Mesendoderm (in vitro differentiated cells): ENCODE results near the gene TMEM17.

ENCODE experiments used
- DNase-seq: peaks from one replicate; pipeline ENCODE4 v3.0.0; 2013
- H2AK5ac ChIP-seq: 2 replicates; pipeline ENCODE4 v1.6.1; 2013; ENCODE audit warnings: low read length, inconsistent platforms
- H2BK120ac ChIP-seq: 2 replicates; pipeline ENCODE4 v1.6.1; 2013; ENCODE audit warnings: low read depth, mild to moderate bottlenecking, low read length, moderate library complexity, mixed read lengths
- H2BK15ac ChIP-seq: replicated peaks from 2 replicates; pipeline ENCODE4 v1.6.1; 2013; ENCODE audit warnings: low read depth, mild to moderate bottlenecking, moderate library complexity
- H2BK5ac ChIP-seq: 2 replicates; pipeline ENCODE4 v1.6.1; 2013; ENCODE audit warnings: low read length, inconsistent platforms
- H3K18ac ChIP-seq: 2 replicates; pipeline ENCODE4 v1.6.1; 2013; ENCODE audit warnings: mild to moderate bottlenecking, low read length, mixed read lengths
- H3K23ac ChIP-seq: one replicate; pipeline ENCODE4 v1.6.1; 2013; ENCODE audit warnings: low read length
- H3K27ac ChIP-seq: 2 replicates; pipeline ENCODE4 v1.5.1; 2013; ENCODE audit warnings: low read depth, mild to moderate bottlenecking, inconsistent platforms, low read length, moderate library complexity
- H3K27me3 ChIP-seq: 2 replicates; pipeline ENCODE4 v1.6.1; 2013; ENCODE audit warnings: low read length, control low read depth, mild to moderate bottlenecking, inconsistent platforms; ENCODE audit not compliant: insufficient read depth, poor library complexity
- H3K36me3 ChIP-seq: 2 replicates; pipeline ENCODE4 v1.6.1; 2013; ENCODE audit warnings: low read length, inconsistent platforms; ENCODE audit not compliant: control insufficient read depth, insufficient read depth
- H3K4ac ChIP-seq: one replicate; pipeline ENCODE4 v1.6.1; 2013; ENCODE audit warnings: low read depth, mild to moderate bottlenecking, low read length, moderate library complexity
- H3K4me1 ChIP-seq: 2 replicates; pipeline ENCODE4 v1.6.1; 2013; ENCODE audit warnings: low read depth, low read length, inconsistent platforms; ENCODE audit not compliant: control insufficient read depth
- H3K4me2 ChIP-seq: 2 replicates; pipeline ENCODE4 v1.6.1; 2013; ENCODE audit warnings: low read length
- H3K4me3 ChIP-seq: 2 replicates; pipeline ENCODE4 v1.5.1; 2013; ENCODE audit warnings: mild to moderate bottlenecking, low read length
- H3K56ac ChIP-seq: one replicate; pipeline ENCODE4 v1.6.1; 2013; ENCODE audit warnings: low read length
- H3K79me1 ChIP-seq: 2 replicates; pipeline ENCODE4 v1.6.1; 2013; ENCODE audit warnings: low read length, inconsistent platforms
- H3K79me2 ChIP-seq: 2 replicates; pipeline ENCODE4 v1.6.1; 2013; ENCODE audit warnings: mild to moderate bottlenecking, low read length; ENCODE audit not compliant: control insufficient read depth, insufficient read depth
- H3K9ac ChIP-seq: 2 replicates; pipeline ENCODE4 v1.6.1; 2013; ENCODE audit warnings: low read length, inconsistent platforms
- H4K5ac ChIP-seq: one replicate; pipeline ENCODE4 v1.6.1; 2013; ENCODE audit warnings: low read length
- H4K8ac ChIP-seq: one replicate; pipeline ENCODE4 v1.6.1; 2013; ENCODE audit warnings: low read depth, mild to moderate bottlenecking, control low read depth, low read length, moderate library complexity
- WGBS: extraction: QIAGEN DNeasy Blood & Tissue Kit; methylation state at CpG from one replicate; pipeline ENCODE4 v1.1.7; 2013; ENCODE audit warnings: low lambda C conversion rate, missing lambda C conversion rate; ENCODE audit not compliant: insufficient coverage; ENCODE audit errors: extremely low coverage; 5-methylcytosine and 5-hydroxymethylcytosine counted together

The TMEM17 gene

DNA sequence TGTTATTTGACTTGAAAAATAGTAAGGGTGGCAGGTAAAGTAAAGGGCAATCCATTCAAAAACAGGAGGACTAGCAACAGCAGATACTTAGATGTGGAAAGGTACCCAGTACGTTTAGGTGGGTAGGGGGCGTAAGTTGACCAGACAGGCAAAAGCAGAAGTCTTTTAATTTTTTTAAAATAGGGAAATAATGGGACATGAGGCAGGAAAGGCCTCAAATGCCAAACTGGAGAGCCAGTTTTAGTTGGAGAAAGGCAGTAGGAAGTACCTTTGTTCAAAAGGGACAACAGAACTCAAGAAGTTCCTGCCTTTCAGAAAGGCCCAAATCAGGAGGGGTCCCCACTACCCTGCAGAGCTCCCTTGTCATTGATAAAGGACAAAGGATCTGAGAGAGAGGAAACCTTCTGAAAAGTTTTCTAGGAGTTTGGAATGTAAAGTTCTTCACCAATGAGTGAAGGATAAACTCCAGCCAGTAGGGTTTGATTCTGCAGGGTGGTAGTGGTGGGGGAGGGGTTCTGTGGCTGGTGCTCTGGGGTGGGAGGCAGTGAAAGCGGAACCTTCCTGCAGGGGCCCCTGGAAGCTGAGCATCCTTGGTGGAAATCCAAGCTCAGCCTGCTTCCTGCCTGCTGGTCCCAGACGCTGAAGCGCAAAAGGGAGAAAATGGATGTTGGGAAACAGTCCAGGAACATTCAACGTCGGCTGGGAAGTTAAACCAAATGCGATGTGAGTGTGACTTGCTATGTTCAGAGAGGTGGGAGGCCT lies 40.1 kb downstream of the TMEM17 start:
- Histone ChIP-seq H3K23ac (no peak overlapping the region), H3K27me3 (no peaks in the 10 kb centered on the region), H3K4ac (no peak overlapping the region), H3K4me1 (peaks cover 1% of the 10 kb centered on the region), H3K79me1 (no peaks in the 10 kb centered on the region), H3K4me3 (no peak overlapping the region), H3K27ac (no peak overlapping the region), H4K8ac (no peak overlapping the region), H3K9ac (no peak overlapping the region), H3K4me2 (no peak overlapping the region), H3K18ac (no peak overlapping the region), H2BK120ac (no peak overlapping the region), H3K79me2 (no peaks in the 10 kb centered on the region), H2AK5ac (no peak overlapping the region), H3K36me3 (no peaks in the 10 kb centered on the region), H2BK5ac (no peak overlapping the region), H4K5ac (no peak overlapping the region), H3K56ac (peak overlapping the region; percentile 0), H2BK15ac (no peak overlapping the region)
- no peak for DNase-seq
- no CpG with 5 or more reads among the region's 8 CpGs for WGBS

DNA sequence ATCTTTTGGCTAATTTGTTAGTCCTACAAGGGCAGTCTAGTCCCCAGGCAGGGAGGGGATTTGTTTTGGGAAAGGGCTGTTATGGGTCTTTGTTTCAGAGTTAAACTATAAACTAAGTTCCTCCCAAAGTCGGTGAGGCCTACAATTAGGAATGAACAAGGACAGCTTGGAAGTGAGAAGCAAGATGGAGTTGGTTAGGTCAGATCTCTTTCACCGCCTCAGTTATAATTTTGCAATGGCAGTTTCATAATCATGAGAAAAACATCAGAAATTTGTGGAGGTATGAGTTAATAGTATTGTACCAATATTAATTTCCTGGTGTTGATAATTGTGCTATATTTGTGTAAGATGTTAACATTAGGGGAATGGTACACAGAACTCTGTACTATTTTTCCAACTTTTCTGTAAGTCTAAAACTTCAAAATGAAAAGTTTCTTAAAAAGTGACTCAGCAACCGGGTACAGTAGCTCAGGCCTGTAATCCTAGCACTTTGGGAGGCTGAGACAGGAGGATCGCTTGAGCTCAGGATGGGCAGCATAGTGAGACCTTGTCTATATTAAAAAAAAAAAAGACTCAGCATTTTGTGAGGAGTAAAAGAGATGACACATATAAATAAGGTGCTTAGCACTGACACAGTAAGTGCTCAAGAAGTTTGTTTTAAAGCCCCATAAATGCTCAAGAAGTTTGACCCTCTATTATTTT lies 40.8 kb downstream of the TMEM17 start:
- no peak for DNase-seq
- Histone ChIP-seq H3K27ac (no peak overlapping the region), H3K9ac (no peak overlapping the region), H3K27me3 (no peaks in the 10 kb centered on the region), H3K4ac (no peak overlapping the region), H3K79me2 (no peaks in the 10 kb centered on the region), H2BK120ac (no peak overlapping the region), H3K4me3 (no peak overlapping the region), H3K36me3 (no peaks in the 10 kb centered on the region), H3K4me1 (peaks cover 1% of the 10 kb centered on the region), H4K8ac (no peak overlapping the region), H3K4me2 (no peak overlapping the region), H3K23ac (no peak overlapping the region), H2AK5ac (no peak overlapping the region), H3K56ac (no peak overlapping the region), H3K18ac (no peak overlapping the region), H3K79me1 (no peaks in the 10 kb centered on the region), H4K5ac (no peak overlapping the region), H2BK15ac (no peak overlapping the region), H2BK5ac (no peak overlapping the region)
- WGBS, result no CpG with 5 or more reads among the region's 4 CpGs

- Histone ChIP-seq H3K27me3 (no peaks in the 10 kb centered on the region), H4K5ac (no peak overlapping the region), H3K79me2 (no peaks in the 10 kb centered on the region), H3K27ac (no peak overlapping the region), H4K8ac (no peak overlapping the region), H3K23ac (no peak overlapping the region), H3K9ac (no peak overlapping the region), H2BK5ac (no peak overlapping the region), H2BK15ac (no peak overlapping the region), H3K79me1 (no peaks in the 10 kb centered on the region), H3K4me1 (peaks cover 1% of the 10 kb centered on the region), H3K4ac (no peak overlapping the region), H3K36me3 (no peaks in the 10 kb centered on the region), H3K18ac (no peak overlapping the region), H3K56ac (no peak overlapping the region), H3K4me2 (no peak overlapping the region), H2BK120ac (no peak overlapping the region), H3K4me3 (no peak overlapping the region), H2AK5ac (no peak overlapping the region)
- no CpG with 5 or more reads among the region's 14 CpGs for WGBS
- DNase-seq, result no peak
Observed at GRCh38 chr2:62464221-62465007, 41.6 kb downstream of the TMEM17 start.

DNA sequence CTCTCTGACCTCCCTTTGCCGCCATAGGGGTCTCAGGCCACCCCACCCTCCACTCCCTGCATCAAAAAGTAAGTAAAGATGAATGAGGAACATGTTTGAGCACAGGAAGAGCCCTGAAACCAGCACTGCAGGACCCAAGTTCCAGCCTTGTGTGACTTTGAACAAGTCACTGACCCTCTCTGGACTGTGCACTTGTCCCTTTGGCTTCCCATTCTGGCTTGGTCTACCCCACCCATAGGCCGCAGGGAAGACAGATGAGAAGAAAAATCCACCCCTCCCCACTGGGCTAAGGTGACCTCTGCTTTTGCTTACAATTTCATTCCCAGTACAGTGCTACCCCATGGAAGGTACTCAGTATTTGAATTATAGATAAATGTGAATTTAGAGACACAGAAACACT lies 43.8 kb downstream of the TMEM17 start:
- H3K4me1 ChIP-seq, result no peaks in the 10 kb centered on the region
- no peak overlapping the region for H4K8ac ChIP-seq
- no peak overlapping the region for H3K56ac ChIP-seq
- no peak overlapping the region for H3K9ac ChIP-seq
- no peak overlapping the region for H3K4ac ChIP-seq
- no peak overlapping the region for H2BK5ac ChIP-seq
- no peaks in the 10 kb centered on the region for H3K27me3 ChIP-seq
- H3K18ac ChIP-seq, result no peak overlapping the region
- no peak overlapping the region for H2AK5ac ChIP-seq
- no peaks in the 10 kb centered on the region for H3K79me2 ChIP-seq
- no peak overlapping the region for H3K23ac ChIP-seq
- H4K5ac ChIP-seq, result no peak overlapping the region
- WGBS, result no CpG with 5 or more reads among the region's 2 CpGs
- H3K4me3 ChIP-seq, result no peak overlapping the region
- DNase-seq, result no peak
- H3K27ac ChIP-seq, result no peak overlapping the region
- no peaks in the 10 kb centered on the region for H3K79me1 ChIP-seq
- no peak overlapping the region for H3K4me2 ChIP-seq
- H2BK120ac ChIP-seq, result no peak overlapping the region
- no peaks in the 10 kb centered on the region for H3K36me3 ChIP-seq
- no peak overlapping the region for H2BK15ac ChIP-seq

DNA sequence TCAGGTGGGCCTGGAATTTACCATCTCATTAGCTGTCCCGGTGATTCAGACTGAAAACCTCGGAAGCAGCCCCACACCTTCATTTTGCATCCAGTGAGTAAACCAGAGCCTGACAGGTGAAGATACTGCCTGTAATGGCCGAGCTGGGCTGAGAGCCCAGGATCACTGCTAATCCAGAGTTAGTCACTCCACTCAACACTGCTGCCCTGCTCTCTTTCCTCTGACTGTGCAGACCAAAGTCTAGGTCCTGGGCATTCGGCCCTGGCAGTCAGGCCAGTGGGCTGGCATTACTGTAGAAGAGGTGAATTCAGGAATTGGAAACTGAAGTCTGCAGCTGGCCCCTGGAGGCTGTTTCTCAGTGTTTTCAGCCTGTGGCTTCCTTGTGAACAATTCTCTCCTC lies 44.3 kb downstream of the TMEM17 start:
- H3K9ac ChIP-seq, result no peak overlapping the region
- no peak overlapping the region for H2BK120ac ChIP-seq
- H3K79me2 ChIP-seq, result no peaks in the 10 kb centered on the region
- no peaks in the 10 kb centered on the region for H3K79me1 ChIP-seq
- no peaks in the 10 kb centered on the region for H3K4me1 ChIP-seq
- no peaks in the 10 kb centered on the region for H3K27me3 ChIP-seq
- H2AK5ac ChIP-seq, result no peak overlapping the region
- no peak overlapping the region for H3K4me2 ChIP-seq
- no peak overlapping the region for H4K5ac ChIP-seq
- H3K4me3 ChIP-seq, result no peak overlapping the region
- H3K23ac ChIP-seq, result no peak overlapping the region
- no peak overlapping the region for H2BK5ac ChIP-seq
- WGBS, result no CpG with 5 or more reads among the region's 4 CpGs
- no peaks in the 10 kb centered on the region for H3K36me3 ChIP-seq
- no peak overlapping the region for H2BK15ac ChIP-seq
- no peak overlapping the region for H3K18ac ChIP-seq
- H3K56ac ChIP-seq, result no peak overlapping the region
- no peak overlapping the region for H3K27ac ChIP-seq
- no peak overlapping the region for H3K4ac ChIP-seq
- H4K8ac ChIP-seq, result no peak overlapping the region
- no peak for DNase-seq
